ENCODE data around the gene SDC1. TPM values are rescaled to one million over a fixed set of nuclear protein-coding genes. Genes with fewer than 3 reads are reported as not detected.

The SDC1 gene
- total RNA-seq, 1 donor from 2014 or later: 44.2 TPM

Small RNAs within 50 kb of the gene (small RNA-seq; reads per million reads assigned to genes)
- gene RN7SL140P (ENCODE audit: low replicate concordance) (not detected), gene RNU6-961P (ENCODE audit: low replicate concordance) (not detected), gene RNU7-113P (ENCODE audit: low replicate concordance) (not detected)

Other genes starting within 250 kb of the SDC1 start
- gene WDR35, start 235.0 kb downstream of the SDC1 start, total RNA-seq: 14.0 TPM
- gene MATN3, start 212.5 kb downstream of the SDC1 start, total RNA-seq: 0.41 TPM
- gene LAPTM4A, start 173.5 kb downstream of the SDC1 start, total RNA-seq: 190 TPM
- 110 TPM for gene PUM2, start 125.7 kb upstream of the SDC1 start, total RNA-seq
- gene RHOB, start 221.9 kb upstream of the SDC1 start, total RNA-seq: 217 TPM

Measured in tongue (tissue), 2 donors.